Measurements from ENCODE around the gene NF2.
A peak's percentile ranks its signal among the peaks of the same experiment; 100 is the strongest.

GRCh38 chr22:29720811-29721323 lies 117.4 kb downstream of the NF2 start:
- no peak for TF ChIP-seq CTCF (conservative IDR thresholded peaks at IDR 0.05; ENCODE audit: low read depth, low read length)
- peak; percentile 44 for TF ChIP-seq EZH2 (IDR thresholded peaks at IDR 0.05; ENCODE audit: low read length, unreplicated experiment)
- 0 out of 2 replicates have a peak, but pooled peaks have one; percentile 26 for TF ChIP-seq EZH2phosphoT487 (IDR thresholded peaks at IDR 0.05; ENCODE audit: borderline replicate concordance, low read length)
